H9 (cell line): Measurements from ENCODE around the gene ABCA1. TPM values are rescaled to one million over a fixed set of nuclear protein-coding genes. Genes with fewer than 3 reads are reported as not detected.

Experiments
- DNase-seq: peaks from one replicate; pipeline ENCODE4 v3.0.0-alpha.2; 2017
- H2AFZ ChIP-seq: one replicate; pipeline ENCODE4 v1.6.1; 2013; ENCODE audit warnings: mild to moderate bottlenecking, low read length, control low read depth, moderate library complexity
- H2AK5ac ChIP-seq: 2 replicates; pipeline ENCODE4 v1.6.1; 2013; ENCODE audit warnings: low read length, control low read depth, mixed read lengths; ENCODE audit not compliant: insufficient read length
- H2BK120ac ChIP-seq: one replicate; pipeline ENCODE4 v1.6.1; 2013; ENCODE audit warnings: low read depth, mild to moderate bottlenecking, low read length, control low read depth, inconsistent platforms; ENCODE audit not compliant: poor library complexity, severe bottlenecking
- H2BK12ac ChIP-seq: 2 replicates; pipeline ENCODE4 v1.6.1; 2013; ENCODE audit warnings: low read length, control low read depth, mixed read lengths, low read depth; ENCODE audit not compliant: insufficient read length
- H2BK15ac ChIP-seq: 2 replicates; pipeline ENCODE4 v1.6.1; 2013; ENCODE audit warnings: low read depth, low read length, control low read depth
- H2BK20ac ChIP-seq: one replicate; pipeline ENCODE4 v1.6.1; 2013; ENCODE audit warnings: low read depth, mild to moderate bottlenecking, low read length, control low read depth, inconsistent platforms; ENCODE audit not compliant: poor library complexity, severe bottlenecking
- H2BK5ac ChIP-seq: 2 replicates; pipeline ENCODE4 v1.6.1; 2013; ENCODE audit warnings: low read length, control low read depth, mixed read lengths; ENCODE audit not compliant: insufficient read length
- H3K14ac ChIP-seq: 2 replicates; pipeline ENCODE4 v1.6.1; 2013; ENCODE audit warnings: low read length, control low read depth; ENCODE audit not compliant: insufficient read depth
- H3K18ac ChIP-seq: 2 replicates; pipeline ENCODE4 v1.6.1; 2013; ENCODE audit warnings: low read depth, mild to moderate bottlenecking, mixed read lengths, low read length, control low read depth; ENCODE audit not compliant: insufficient read length
- H3K23ac ChIP-seq: 2 replicates; pipeline ENCODE4 v1.6.1; 2013; ENCODE audit warnings: low read length, control low read depth, mixed read lengths, low read depth; ENCODE audit not compliant: insufficient read length
- H3K23me2 ChIP-seq: 2 replicates; pipeline ENCODE4 v1.6.1; 2013; ENCODE audit warnings: low read depth, mild to moderate bottlenecking, mixed read lengths, low read length, control low read depth; ENCODE audit not compliant: insufficient read length, poor library complexity, severe bottlenecking
- H3K27ac ChIP-seq: 2 replicates; pipeline ENCODE4 v1.5.1; 2013; ENCODE audit warnings: low read length, control low read depth, mixed read lengths, low read depth; ENCODE audit not compliant: insufficient read length
- H3K27me3 ChIP-seq: 2 replicates; pipeline ENCODE4 v1.6.1; 2013; ENCODE audit warnings: low read length, control low read depth, inconsistent platforms; ENCODE audit not compliant: insufficient read depth
- H3K4ac ChIP-seq: 2 replicates; pipeline ENCODE4 v1.6.1; 2013; ENCODE audit warnings: low read depth, mild to moderate bottlenecking, control low read depth, inconsistent platforms, low read length, moderate library complexity
- H3K4me1 ChIP-seq: 2 replicates; pipeline ENCODE4 v1.6.1; 2013; ENCODE audit warnings: low read length, control low read depth, inconsistent platforms; ENCODE audit not compliant: insufficient read depth
- H3K4me2 ChIP-seq: 2 replicates; pipeline ENCODE4 v1.6.1; 2013; ENCODE audit warnings: low read length, control low read depth, mixed read lengths; ENCODE audit not compliant: insufficient read length, insufficient read depth
- H3K56ac ChIP-seq: 2 replicates; pipeline ENCODE4 v1.6.1; 2013; ENCODE audit warnings: low read depth, mild to moderate bottlenecking, mixed read lengths, low read length, control low read depth; ENCODE audit not compliant: insufficient read length
- H3K79me1 ChIP-seq: 2 replicates; pipeline ENCODE4 v1.6.1; 2013; ENCODE audit warnings: low read depth, mild to moderate bottlenecking, moderate library complexity, low read length, control low read depth, inconsistent platforms; ENCODE audit not compliant: insufficient read depth, poor library complexity, severe bottlenecking
- H3K79me2 ChIP-seq: 2 replicates; pipeline ENCODE4 v1.6.1; 2013; ENCODE audit warnings: low read length, control low read depth, inconsistent platforms; ENCODE audit not compliant: insufficient read depth
- H3K9ac ChIP-seq: 2 replicates; pipeline ENCODE4 v1.6.1; 2013; ENCODE audit warnings: low read length, control low read depth, mixed read lengths; ENCODE audit not compliant: insufficient read length; ENCODE audit errors: extremely low read depth
- H3K9me3 ChIP-seq: one replicate; pipeline ENCODE4 v1.6.1; 2013; ENCODE audit warnings: low read depth, low read length, inconsistent platforms; ENCODE audit not compliant: control insufficient read depth
- H3T11ph ChIP-seq: one replicate; pipeline ENCODE4 v1.6.1; 2013; ENCODE audit warnings: mild to moderate bottlenecking, low read length, control low read depth, inconsistent platforms
- H4K20me1 ChIP-seq: one replicate; pipeline ENCODE4 v1.6.1; 2013; ENCODE audit not compliant: control insufficient read depth, insufficient read length, insufficient read depth
- H4K5ac ChIP-seq: 2 replicates; pipeline ENCODE4 v1.6.1; 2013; ENCODE audit warnings: low read depth, mild to moderate bottlenecking, mixed read lengths, low read length, control low read depth; ENCODE audit not compliant: insufficient read length
- H4K8ac ChIP-seq: replicated peaks from 2 replicates; pipeline ENCODE4 v1.6.1; 2013; ENCODE audit warnings: low read length, control low read depth, mixed read lengths, low read depth; ENCODE audit not compliant: insufficient read length
- H4K91ac ChIP-seq: 2 replicates; pipeline ENCODE4 v1.6.1; 2013; ENCODE audit warnings: low read depth, mild to moderate bottlenecking, moderate library complexity, mixed read lengths, low read length, control low read depth; ENCODE audit not compliant: insufficient read length
- H3K27ac Mint-ChIP-seq, 3 experiments: 2 replicates in 2 of 3; 3 replicates in 1 of 3; pipeline ENCODE4 v1.8.0; 2020 to 2021; ENCODE audit warnings: mixed read lengths in 3 of 3, mild to moderate bottlenecking in 1 of 3, moderate library complexity in 1 of 3
- H3K27me3 Mint-ChIP-seq: 2 replicates; pipeline ENCODE4 v1.8.0; 2021; ENCODE audit warnings: low read depth, mild to moderate bottlenecking, moderate library complexity, mixed read lengths
- H3K36me3 Mint-ChIP-seq, 3 experiments: 2 replicates in 2 of 3; 3 replicates in 1 of 3; pipeline ENCODE4 v1.8.0; 2020 to 2021; ENCODE audit warnings: low read depth in 3 of 3, mixed read lengths in 3 of 3; ENCODE audit not compliant: insufficient read depth in 1 of 3
- H3K4me1 Mint-ChIP-seq, 2 experiments: 2 replicates each; pipeline ENCODE4 v1.8.0; 2020; ENCODE audit warnings: mixed read lengths in 2 of 2
- H3K4me3 Mint-ChIP-seq, 2 experiments: 2 replicates in 1 of 2; 3 replicates in 1 of 2; pipeline ENCODE4 v1.8.0; 2020 to 2021; ENCODE audit warnings: mild to moderate bottlenecking in 2 of 2, mixed read lengths in 2 of 2, moderate library complexity in 1 of 2
- H3K9me3 Mint-ChIP-seq, 2 experiments: 2 replicates in 1 of 2; 3 replicates in 1 of 2; pipeline ENCODE4 v1.8.0; 2020; ENCODE audit warnings: mild to moderate bottlenecking in 2 of 2, mixed read lengths in 2 of 2, moderate library complexity in 1 of 2
- CTCF ChIP-seq: fragments of 200-600 bp; sonication (generic); conservative IDR thresholded peaks from 3 replicates; pipeline ENCODE4 v1.8.0; 2021; ENCODE audit warnings: antibody characterized with exemption, mild to moderate bottlenecking
- WGBS: extraction: QIAGEN DNeasy Blood & Tissue Kit; methylation state at CpG from one replicate; pipeline ENCODE4 v1.1.7; 2013; ENCODE audit warnings: missing lambda C conversion rate, low lambda C conversion rate, mixed read lengths; ENCODE audit not compliant: insufficient read length; ENCODE audit errors: extremely low coverage; 5-methylcytosine and 5-hydroxymethylcytosine counted together
- total RNA-seq: library from RNA; stranded (reverse); gene quantifications from 2 replicates; pipeline ENCODE4 v1.2.1, GENCODE V29; 2021

The ABCA1 gene
- total RNA-seq, 1 experiment from 2014 or later: 16.6 TPM

GRCh38 chr9:104766025-104766424, 161.9 kb downstream of the ABCA1 start:
- H3K23me2 ChIP-seq: no peaks in the 10 kb centered on the region
- H2AFZ ChIP-seq: no peak overlapping the region
- no peak for TF ChIP-seq CTCF
- H4K8ac ChIP-seq: no peak overlapping the region
- H3K4me1 Mint-ChIP-seq: no peaks in the 10 kb centered on the region
- no peak overlapping the region for H3K14ac ChIP-seq
- H4K5ac ChIP-seq: no peak overlapping the region
- no peak overlapping the region for H3T11ph ChIP-seq
- H3K36me3 Mint-ChIP-seq: no peaks in the 10 kb centered on the region
- H3K18ac ChIP-seq: no peak overlapping the region
- no peak overlapping the region for H2BK5ac ChIP-seq
- H3K4ac ChIP-seq: no peak overlapping the region
- H3K4me2 ChIP-seq: no peak overlapping the region
- H3K79me2 ChIP-seq: no peaks in the 10 kb centered on the region
- H3K4me3 Mint-ChIP-seq: no peak overlapping the region
- H2BK15ac ChIP-seq: no peak overlapping the region
- no peaks in the 10 kb centered on the region for H3K79me1 ChIP-seq
- no peak overlapping the region for H3K27ac ChIP-seq
- no peak overlapping the region for H3K23ac ChIP-seq
- H3K27me3 ChIP-seq: no peaks in the 10 kb centered on the region
- H3K9me3 ChIP-seq: no peaks in the 10 kb centered on the region
- H2BK20ac ChIP-seq: no peak overlapping the region
- no peaks in the 10 kb centered on the region for H4K20me1 ChIP-seq
- DNase-seq: no peak
- no peaks in the 10 kb centered on the region for H3K4me1 ChIP-seq
- no peak overlapping the region for H2AK5ac ChIP-seq
- peaks cover 4 to 7% of the 10 kb centered on the region in 2 experiments; a peak in 4 of 5 replicates for H3K9me3 Mint-ChIP-seq
- H3K56ac ChIP-seq: no peak overlapping the region
- no peak overlapping the region for H3K27ac Mint-ChIP-seq
- no CpG with 5 or more reads among the region's 7 CpGs for WGBS
- peaks cover 17% of the 10 kb centered on the region for H3K27me3 Mint-ChIP-seq
- H2BK120ac ChIP-seq: no peak overlapping the region
- H2BK12ac ChIP-seq: no peak overlapping the region
- H4K91ac ChIP-seq: no peak overlapping the region
- no peak overlapping the region for H3K9ac ChIP-seq
